ENCODE measurements around the gene NUDT19.
"Not testable (repeated sequence)": the region's sequence is repeated elsewhere in the genome, so short reads cannot be mapped to it uniquely, and the experiment has no call there.

Gene NUDT19

DNA sequence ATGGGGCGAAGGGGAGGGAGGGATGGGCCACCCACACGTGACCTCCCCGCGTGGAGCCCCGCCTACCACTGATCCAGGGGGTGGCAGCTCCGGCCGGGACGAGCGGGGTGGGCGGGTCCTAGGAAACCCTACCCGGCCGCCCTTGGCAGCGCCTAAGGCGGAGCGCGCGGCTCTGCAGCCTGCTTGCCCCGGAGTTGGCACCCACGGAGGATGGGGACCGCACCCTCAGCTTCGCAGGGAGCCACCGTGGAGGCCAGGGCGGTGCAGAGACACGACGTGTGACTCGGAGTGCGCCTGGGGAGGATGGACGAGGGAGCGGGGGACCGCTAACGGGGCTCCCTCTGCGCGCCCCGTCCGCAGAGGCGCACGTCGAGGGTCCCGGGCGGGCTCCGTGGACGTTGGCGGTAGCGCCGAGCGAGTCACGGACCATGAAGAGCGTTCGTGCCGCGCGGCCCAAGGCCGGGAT is 15.9 kb upstream of the NUDT19 start, which contains the start of gene RGS9BP:
Gene RGS9BP (plus strand): TSS at position 129 of the 466 bp plus-strand sequence. CDS start 416 bp downstream, outside the sequence.
- DNase-seq: peak; percentile 69

DNA sequence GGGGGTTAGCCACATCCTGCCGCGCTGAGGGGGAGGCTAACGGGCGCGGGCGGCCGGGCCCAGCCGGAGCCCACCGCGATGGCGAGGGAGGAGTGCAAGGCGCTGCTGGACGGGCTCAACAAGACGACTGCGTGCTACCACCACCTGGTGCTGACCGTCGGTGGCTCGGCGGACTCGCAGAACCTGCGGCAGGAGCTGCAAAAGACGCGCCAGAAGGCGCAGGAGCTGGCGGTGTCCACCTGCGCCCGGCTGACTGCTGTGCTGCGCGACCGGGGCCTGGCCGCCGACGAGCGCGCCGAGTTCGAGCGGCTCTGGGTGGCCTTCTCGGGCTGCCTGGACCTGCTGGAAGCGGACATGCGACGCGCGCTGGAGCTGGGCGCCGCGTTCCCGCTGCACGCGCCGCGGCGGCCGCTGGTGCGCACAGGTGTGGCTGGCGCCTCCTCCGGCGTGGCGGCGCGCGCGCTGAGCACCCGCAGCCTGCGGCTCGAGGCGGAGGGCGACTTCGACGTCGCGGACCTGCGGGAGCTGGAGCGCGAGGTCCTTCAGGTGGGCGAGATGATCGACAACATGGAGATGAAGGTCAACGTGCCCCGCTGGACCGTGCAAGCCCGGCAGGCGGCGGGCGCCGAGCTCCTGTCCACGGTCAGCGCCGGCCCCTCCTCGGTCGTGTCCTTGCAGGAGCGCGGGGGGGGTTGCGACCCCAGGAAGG is 15.3 kb upstream of the NUDT19 start:
- DNase-seq: no peak

DNA sequence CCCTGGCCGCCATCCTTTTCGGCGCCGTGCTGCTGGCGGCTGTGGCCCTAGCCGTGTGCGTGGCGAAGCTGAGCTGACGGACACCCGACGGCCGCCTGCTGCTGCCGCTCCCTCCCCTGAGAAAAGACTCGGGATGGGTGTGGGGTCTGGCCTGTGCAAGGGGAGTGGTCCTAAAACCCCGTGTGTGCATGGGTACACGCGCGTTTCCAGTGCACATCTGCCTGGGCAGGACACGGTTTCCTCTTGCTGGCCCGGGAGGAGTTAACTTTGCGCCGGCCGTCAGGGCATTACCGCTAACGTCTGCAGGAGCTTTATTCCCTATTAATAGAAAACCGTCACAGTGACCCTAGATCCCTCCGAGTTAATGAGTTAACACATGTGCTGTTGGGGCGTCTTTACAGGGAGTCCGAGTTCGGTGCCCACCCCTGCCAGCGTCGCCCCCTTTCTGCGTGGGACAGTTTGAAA is 14.7 kb upstream of the NUDT19 start:
- DNase-seq: no peak

DNA sequence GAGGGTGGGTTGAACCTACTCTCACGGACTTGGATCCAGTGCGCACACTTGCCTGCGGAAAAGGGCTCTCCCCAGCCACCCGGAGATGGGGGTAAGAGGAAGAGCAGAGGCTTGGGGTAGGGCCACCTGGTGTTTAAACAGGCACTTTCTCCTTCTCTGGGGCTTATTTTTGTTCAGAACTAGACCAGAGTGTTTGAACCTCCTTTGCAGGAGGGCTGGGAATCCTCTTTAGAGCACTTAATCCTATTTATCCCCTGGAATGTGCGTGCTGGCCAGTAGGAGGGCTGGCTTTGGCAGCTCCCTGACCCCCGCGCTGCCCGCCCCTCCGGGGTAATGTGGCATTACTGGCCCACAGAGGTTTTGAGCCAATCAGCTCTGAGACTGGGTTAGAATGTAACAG is 14.0 kb upstream of the NUDT19 start:
- DNase-seq: no peak

DNA sequence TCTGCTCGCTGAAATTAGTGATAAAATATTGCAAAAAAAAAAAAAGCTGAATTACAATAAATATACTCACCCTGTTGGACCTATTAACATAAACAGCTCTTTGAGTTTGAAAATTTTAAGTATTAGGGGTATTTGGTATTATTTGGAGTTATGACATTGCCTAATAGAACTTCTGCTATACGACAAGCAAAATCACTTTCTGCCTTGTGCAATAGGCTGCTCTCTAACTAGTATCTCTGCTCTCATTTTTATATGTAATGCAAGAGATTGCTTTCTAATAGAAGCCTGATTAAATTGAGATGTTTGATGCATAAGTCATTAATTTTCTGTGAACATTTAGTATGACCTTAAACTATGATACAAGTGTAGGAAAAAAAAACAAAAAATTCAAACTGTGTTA is 10.6 kb upstream of the NUDT19 start:
- no peak for DNase-seq

DNA sequence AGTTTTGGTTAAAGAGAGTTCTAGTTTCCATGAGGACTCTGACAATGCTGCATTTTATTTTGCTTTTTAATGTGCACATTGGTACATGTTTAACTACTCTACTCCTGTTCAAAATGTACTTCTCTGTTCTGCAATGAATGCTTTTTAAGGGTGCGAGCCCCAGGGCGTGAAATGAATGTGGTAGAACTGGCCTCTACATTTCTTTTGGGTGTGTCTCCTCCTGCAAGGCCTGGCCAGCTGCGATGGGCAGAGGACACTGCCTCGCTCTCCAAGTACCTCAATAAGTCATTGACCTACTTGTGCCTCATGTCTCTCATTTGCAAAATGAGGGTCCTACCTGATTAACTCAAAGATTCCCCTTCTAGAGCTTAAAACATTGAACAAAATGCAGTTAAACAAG is 9.3 kb upstream of the NUDT19 start:
- no peak for DNase-seq

DNA sequence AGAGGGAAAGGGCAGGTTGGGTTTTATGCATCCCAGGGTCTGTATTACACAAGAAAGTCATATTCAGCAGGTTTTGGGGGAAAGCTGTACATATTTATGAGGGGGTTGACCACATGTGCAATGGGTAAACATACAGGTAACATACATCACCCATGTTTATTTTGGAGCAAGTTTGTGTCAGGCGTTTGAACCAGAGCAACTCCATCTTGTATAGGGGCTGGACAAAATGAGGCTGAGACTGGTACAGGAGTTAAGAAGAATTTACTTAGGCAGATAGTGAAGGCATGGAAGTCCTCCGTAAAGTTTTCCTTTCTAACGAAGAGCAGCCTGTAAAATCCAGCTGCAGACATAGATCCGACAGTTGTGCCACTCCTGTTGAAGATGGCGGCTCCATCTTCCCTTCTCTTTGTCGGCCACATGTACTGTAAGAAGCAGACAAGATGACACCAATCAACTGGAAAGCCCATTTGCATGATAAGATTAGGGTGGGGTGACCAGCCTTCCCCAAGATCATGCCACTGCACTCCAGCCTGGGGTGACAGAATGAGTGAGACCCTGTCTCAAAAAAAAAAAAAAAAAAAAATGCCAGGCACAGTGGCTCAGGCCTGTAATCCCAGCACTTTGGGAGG is 4.7 kb upstream of the NUDT19 start:
- DNase-seq: no peak

DNA sequence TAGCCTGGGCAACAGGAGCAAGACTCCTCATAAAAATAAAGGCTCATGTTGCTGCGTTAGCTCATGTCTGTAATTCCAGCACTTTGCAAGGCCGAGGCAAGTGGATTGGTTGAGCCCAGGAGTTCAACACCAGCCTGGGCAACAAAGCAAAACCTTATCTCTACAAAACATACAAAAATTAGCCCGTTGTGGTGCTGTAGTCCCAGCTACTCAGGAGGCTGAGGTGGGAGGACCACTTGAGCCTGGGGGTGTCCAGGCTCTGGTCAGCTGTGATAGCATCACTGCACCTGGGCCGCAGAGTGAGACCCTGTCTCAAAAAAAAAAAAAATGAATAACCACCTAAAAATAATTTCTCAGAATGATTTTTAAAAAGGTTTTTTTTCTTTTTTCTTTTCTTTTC is 3.9 kb upstream of the NUDT19 start:
- no peak for DNase-seq

DNA sequence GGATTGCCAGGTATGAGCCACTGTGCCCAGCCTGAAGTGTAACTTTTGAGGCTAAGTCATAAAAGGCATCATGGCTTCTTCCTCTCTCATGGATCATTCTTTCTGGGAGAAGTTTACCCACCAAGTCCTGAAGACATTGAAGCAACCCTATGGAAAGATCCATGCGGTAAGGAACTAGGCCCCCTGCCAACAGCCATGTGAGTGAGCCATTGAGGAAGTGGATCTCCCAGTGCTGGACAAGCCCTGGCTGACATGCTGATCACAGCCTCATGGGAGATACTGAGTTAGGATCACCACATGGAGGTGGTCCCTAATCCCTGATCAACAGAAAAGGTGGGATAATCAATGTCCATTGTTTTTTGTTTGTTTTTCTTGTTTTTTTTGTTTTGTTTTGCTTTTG is 3.3 kb upstream of the NUDT19 start:
- no peak for DNase-seq

DNA sequence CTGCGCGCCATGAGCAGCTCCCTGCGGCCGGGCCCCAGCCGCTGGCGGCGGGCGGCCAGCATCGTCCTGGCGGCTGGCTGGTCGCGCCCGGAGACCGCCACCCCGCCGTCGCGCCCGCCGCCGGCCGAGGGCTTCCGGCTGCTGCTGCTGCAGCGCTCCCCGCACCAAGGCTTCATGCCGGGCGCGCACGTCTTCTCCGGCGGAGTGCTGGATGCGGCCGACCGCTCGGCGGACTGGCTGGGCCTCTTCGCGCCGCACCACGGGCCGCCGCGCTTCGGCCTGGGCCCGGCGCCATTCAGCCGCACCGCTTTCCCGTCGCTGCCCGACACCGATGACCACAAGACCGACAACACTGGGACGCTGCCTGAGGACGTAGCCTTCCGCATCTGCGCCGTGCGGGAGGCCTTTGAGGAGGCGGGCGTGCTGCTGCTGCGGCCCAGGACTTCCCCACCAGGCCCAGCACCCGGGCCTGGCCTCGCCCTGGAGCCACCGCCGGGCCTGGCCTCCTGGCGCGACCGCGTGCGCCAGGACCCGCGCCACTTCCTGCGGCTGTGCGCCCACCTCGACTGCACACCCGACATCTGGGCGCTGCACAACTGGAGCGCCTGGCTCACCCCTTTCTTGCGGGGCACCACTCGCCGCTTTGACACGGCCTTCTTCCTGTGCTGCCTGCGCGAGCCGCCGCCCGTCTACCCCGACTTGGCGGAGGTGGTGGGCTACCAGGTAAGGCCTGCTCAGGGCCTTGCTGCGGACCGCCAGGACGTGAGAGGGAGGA is 518 bp downstream of the NUDT19 start:
- peak; percentile 57 for DNase-seq

DNA sequence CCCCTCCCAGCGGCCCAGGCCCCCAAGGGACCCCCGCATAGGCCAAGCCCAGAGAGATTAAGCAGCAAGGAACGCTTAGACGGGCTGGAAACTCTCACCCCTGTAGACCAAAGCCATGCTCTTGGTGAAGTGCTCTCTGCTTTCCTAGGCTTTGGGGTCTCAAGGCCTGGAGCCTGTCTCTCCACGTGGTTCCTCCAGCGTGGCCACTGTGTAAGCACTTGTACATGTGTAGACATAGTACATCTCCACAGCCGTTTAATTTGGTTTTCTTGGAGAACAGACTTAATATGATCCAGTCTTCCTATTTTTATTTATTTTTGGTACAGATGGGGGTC is 1.1 kb downstream of the NUDT19 start:
- no peak for DNase-seq

DNA sequence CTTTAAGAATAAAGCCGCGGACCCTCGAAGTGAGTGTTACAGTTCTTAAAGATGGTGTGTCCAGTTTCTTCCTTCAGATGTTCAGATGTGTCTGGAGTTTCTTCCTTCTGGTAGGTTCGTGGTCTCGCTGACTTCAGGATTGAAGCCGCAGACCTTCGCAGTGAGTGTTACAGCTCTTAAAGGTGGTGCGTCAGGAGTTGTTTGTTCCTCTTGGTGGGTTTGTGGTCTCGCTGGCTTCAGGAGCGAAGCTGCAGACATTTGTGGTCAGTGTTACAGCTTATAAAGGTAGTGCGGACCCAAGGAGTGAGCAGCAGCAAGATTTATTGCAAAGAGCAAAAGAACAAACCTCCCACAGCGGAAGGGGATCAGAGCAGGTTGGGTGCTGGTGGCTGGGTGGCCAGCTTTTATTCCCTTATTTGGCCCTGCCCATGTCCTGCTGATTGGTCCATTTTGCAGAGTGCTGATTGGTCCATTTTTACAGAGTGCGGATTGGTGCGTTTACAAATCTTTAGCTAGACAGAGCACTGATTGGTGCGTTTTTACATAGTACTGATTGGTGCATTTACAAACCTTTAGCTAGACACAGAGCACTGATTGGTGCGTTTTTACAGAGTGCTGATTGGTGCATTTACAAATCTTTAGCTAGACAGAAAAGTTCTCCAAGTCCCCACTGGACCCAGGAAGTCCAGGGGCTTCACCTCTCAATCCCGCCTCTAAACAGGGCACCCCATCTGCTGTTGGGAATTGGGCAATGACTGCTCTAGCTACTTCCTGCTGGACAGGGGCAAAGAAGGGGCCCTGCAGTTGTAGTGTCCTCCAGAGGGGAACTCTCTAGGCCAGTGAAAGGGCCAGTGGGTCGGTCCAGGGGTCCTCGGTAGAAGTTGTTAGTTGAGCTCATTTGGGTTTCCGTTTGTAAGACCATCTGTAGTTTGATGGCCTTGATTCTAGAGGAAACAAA is 1.8 kb downstream of the NUDT19 start:
- peak; percentile 45 for DNase-seq

DNA sequence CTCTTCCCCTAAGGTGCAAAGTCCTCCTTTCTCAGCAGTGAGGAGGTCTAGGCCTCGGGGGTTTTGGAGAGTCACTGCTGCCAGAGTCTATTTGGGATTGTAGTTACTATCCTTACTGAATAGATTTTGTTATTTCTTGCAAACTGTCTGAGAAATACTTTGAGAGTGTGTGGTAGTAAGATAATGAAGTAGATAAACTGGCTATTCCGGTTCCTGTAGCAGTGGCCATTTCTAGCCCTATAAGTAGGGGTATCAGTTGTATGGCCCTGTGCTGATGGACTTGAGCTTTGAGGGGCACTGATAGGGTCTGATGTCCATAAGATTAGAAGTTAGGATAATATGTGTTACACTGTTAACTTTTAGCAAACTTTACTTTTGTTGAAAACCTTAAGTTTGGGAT is 2.7 kb downstream of the NUDT19 start:
- DNase-seq: not testable (repeated sequence)

DNA sequence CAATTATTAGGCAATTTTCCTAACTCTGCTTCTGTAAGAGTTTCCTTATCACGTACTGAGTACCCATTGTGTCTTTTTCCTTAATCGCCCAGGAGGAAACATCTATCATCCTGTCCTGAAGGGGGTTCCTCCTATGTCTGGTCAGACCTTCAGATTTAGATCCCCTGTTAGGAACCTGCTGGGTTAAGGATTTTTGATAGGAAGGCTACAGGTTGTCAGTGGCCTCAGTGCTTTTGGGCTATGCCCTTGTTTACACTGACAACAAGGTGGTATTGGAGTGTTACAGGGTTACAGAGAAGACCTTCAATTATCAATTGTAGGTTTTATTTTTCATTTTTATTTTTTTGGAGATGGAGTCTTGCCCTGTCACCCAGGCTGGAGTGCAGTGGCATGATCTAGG is 3.2 kb downstream of the NUDT19 start:
- not testable (repeated sequence) for DNase-seq

DNA sequence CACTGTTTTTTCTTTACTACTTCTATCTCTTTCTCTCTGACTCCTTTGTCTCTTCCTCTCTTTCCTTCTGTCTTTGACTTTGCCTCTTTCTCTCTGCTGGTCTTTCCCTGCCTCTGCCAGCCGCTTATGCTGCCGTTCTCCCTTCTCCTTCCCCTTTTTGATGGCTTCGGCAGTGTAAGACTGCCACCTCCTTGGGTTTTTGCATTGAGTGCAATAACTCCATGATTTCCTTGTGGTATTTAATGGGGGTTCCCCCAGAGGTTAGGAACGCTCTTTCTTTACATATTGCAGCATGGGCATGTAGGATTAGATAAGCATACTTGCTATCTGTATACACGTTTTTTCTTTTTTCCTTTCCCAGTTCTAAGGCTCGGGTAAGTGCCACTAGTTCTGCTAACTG is 3.9 kb downstream of the NUDT19 start:
- DNase-seq: not testable (repeated sequence)

DNA sequence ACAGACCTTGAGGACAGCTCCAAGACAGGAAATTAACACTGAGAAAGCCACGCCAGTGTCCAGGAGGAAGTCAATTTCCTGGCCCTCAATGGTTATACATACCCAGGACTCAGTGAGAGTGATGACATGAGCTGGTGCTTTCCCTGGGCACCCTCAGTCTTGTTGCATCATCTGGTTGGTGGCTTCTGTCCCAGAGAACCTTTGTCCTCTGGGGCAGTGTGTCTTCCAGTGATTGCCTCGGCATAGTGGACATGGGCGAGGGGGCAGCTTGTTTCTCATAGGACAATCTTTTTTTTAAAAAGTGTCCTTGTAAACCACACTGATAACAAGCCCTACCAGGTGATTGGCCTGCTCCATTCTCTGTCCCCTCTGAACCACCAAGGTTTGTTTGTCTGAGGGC is 5.2 kb downstream of the NUDT19 start:
- DNase-seq: peak; percentile 24

DNA sequence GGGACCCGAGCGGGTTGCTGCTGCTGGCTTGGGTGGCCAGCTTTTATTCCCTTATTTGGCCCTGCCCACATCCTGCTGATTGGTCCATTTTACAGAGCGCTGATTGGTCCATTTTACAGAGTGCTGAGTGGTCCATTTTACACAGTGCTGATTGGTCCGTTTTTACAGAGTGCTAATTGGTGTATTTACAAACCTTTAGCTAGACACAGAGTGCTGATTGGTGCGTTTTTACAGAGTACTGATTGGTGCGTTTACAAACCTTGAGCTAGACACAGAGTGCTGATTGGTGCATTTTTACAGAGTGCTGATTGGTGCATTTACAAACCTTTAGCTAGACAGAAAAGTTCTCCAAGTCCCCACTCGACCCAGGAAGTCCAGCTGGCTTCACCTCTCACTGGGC is 8.5 kb downstream of the NUDT19 start:
- not testable (repeated sequence) for DNase-seq

DNA sequence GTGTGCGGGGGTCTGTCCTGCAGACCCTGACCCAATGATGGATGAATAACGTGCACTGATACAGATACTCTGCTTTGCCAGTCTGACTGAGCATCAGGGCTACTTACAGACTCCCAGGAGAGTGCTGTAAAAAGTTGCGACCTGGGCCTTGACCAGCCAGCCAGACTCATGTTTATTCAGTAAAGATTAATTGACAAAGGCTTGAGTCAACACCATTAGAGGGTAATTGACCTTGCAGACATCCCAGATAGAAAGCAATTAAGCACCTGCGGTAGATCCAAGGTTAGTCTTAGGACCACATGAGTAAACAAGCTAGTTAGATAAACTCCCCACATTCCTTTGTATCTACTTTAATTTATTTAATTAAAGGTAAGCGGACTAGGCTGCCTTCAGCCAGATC is 10.4 kb downstream of the NUDT19 start:
- DNase-seq: no peak

DNA sequence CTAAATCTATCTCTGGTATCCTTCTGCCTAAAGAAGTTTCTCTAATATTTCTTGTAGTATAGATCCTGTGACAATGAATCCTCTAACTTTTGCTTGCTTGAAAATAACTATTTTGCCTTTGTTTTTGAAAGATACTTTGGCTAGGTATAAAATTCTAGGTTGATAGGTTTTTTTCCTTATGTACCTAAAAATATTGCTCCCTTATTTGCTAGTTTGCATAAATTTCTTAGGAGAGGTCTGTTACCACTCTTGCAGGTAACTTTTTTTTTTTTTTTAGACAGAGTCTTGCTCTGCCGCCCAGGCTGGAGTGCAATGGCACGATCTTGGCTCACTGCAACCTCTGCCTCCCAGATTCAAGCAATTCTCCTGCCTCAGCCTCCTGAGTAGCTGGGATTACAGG is 12.4 kb downstream of the NUDT19 start:
- DNase-seq: not testable (repeated sequence)

DNA sequence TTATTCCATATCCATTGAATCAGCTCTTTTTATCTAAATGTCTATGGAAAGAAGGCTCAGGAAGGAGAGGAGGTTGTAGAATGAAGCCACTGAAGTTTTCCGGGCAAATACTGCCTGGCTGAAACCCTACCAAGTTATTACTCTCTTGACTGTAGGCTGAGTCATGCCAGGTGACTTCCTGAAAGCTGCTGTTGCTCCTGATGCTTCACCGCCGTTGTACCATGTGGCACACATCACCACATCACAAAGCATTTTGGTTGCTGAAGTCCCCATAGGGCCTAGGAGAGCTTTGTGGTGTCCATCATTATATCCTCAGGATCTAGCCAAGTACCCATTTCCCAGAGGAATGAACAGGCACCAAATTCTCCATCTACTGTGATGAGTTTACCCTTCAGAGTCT is 16.8 kb downstream of the NUDT19 start:
- no peak for DNase-seq

DNA sequence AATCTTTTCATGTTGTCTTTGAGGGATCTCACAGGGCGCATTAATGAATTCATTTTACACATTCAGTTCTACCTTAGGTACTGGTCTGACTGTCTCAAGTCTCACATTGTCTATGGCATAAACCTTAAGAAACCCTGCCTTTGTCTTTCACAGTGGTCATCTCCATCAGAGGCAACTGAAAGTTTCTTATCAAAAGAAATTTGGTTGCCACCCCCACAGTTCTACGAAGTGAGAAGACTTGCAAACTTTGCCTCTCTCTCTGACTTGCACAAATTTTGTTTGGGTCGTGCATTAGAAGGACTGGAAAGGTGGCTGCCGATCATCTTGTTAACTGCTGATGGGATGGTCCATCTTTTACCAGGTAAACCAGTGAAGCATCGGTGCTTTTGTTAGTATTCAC is 17.4 kb downstream of the NUDT19 start:
- DNase-seq: no peak

DNA sequence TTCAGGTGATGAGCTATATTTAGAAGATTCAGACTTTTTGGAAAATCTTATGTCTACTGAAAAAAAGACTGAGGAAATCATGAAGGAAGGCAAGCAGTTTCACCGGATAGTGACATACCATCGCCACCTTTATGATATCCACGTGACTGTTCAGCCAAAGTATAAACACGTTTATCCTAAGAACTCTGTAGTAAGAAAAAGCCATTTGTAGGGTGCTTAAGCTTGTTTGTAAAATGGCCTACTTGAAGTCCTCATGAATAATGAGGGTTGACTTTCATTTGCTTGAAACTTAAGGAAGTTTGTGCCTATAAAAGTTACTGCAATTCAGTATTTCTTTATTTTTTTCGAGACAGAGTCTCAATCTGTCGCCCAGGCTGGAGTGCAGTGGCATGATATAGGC is 20.1 kb downstream of the NUDT19 start:
- no peak for DNase-seq

DNA sequence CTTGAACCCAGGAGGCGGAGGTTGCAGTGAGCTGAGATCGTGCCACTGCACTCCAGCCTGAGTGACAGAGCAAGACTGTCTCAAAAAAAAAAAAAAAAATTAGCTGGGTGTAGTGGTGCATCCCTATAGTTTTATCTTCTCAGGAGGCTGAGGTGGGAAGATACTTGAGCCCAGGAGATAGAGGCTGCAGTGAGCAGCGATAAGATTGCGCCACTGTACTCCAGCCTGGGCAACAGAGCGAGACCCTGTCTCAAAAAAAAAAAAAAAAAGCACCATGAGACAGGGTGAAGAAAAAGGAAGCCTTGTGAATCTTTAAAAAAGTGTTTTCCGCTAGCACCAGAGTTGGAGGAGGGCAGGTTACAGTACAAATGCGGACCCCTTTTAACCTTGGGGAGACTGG is 24.6 kb downstream of the NUDT19 start:
- not testable (repeated sequence) for DNase-seq
